Renal cortex interstitium (tissue), 11 donors: ENCODE results near the gene LZTR1. TPM values are rescaled to one million over a fixed set of nuclear protein-coding genes. Genes with fewer than 3 reads are reported as not detected.
"Not testable (repeated sequence)": the region's sequence is repeated elsewhere in the genome, so short reads cannot be mapped to it uniquely, and the experiment has no call there.

Source experiments
- DNase-seq, 11 donors: peaks; one replicate each; pipeline ENCODE4 v3.0.0-alpha.2; 2013; ENCODE audit warnings: low read depth in 9 of 11, low spot score in 4 of 11; ENCODE audit errors: extremely low read depth in 1 of 11
- polyA plus RNA-seq, 3 donors: library from polyadenylated mRNA; unstranded; fragments of 120-200 nt; gene quantifications; one replicate each; pipeline ENCODE4 v1.2.1, GENCODE V29; 2013; ENCODE audit not compliant: insufficient read length in 3 of 3

LZTR1 gene
- polyA plus RNA-seq, 3 donors = 44.4 to 64.1 (median 50.3) TPM

DNA sequence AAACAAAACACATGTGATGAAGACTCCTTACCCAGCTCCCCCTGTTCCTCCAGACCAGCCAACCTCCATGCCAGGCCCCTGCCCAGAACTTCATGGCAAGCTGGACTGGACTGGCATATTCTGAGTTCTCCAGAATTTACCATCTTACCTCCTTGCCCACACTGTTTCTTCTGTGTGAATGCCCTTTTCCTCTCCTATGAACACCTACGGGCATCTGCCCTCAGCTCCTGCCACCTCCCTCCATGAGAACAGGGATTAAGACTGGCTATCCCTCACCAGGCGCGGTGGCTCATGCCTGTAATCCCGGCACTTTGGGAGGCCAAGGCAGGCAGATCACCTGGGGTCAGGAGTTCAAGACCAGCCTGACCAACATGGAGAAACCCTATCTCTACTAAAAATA, 21.5 kb upstream of the LZTR1 start:
- no peak for DNase-seq

DNA sequence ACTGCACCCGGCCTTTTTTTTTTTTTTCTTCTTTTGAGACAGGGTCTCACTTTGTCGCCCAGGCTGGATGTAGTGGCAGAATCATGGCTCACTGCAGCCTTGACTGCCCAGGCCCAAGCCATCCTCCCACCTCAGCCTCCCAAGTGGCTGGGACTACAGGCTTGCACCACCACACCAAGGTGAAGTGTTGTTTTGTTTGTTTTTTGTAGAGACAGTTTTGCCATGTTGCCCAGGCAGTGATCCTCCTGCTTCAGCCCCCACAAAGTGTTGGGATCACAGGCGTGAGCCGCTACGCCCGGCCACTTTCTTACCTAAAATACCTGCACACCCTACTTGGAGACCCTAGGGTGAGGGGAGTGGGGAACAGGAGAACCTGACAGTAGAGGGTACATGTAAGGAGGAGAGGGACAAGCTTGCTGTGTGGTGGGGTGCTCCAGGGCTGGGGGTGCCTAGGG, 19.6 kb upstream of the LZTR1 start:
- no peak for DNase-seq

DNA sequence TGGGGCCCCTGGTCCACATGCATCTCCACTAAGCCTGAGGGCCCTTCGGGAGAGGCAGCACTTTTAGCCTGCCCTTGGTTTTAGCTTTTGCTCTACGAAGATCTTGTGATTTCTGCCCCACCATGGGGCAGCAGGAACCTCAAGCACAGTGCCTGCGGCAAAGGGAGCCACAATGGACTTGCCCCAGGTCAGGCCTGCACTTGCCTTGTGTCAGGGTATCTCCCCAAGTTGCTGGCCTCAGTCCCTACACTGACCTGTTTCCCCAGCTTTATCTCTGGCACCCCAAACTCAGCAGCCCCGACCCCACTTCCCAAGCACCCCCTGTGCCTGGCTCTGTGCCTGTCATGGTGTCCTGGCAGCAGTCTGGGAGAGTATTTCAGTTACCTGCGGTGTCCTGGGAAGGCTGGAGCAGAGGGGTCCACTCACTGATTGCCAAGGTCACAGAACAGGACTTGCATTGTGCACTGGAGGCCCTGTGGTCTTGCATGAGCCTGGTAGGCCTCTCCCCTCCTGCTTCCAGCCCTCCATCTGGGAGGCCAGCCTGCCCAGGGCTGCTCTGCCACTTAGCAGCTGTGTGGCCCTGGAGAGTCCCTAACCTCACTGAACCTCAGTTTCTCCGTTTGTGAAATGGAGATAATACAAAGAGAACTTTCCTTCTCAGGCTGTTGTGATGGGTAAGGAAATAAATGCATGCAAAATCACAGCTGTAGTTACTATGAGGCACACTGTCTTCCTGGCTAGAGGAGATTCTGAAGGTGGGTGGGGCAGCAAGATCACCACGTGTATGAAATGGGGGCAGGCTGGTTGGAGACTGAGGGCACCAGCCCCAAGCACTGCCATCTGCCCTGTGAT, 18.7 kb upstream of the LZTR1 start:
- no peak for DNase-seq

DNA sequence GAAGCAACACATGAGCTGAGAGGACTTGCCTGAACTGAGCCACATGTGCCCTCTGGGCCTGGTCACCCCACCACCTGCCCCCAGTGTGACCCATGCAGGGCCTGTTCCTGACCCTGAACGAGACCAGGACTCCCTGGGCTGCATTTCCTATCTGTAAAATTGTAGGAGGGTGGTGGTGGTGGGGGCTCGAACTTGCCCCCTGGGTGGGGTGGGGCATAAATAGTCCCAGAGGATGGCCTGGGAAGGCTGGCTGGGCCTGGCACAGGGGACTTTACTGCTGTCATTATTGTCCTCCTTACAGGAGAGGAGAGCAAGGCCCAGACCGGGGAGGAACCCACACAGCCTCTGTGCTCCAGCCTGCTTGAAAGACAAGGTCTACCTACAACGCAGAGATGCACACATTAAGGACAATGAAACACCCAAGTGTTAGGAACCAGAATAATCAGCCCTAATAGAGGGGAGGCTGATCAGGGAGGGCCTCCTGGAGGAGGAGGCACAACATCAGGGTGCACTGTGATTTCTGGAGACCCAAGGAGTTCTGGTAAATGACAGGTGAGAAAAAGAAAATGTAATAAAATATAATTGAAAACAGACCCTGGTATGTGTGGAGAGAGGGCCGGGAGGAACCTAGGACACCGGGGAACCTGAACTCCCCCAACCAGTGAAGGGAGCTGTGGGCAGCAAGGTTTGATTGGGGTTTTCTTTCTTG, 17.9 kb upstream of the LZTR1 start:
- DNase-seq = no peak

GRCh38 chr22:20964799-20965103, 17.3 kb upstream of the LZTR1 start:
- DNase-seq = no peak

DNA sequence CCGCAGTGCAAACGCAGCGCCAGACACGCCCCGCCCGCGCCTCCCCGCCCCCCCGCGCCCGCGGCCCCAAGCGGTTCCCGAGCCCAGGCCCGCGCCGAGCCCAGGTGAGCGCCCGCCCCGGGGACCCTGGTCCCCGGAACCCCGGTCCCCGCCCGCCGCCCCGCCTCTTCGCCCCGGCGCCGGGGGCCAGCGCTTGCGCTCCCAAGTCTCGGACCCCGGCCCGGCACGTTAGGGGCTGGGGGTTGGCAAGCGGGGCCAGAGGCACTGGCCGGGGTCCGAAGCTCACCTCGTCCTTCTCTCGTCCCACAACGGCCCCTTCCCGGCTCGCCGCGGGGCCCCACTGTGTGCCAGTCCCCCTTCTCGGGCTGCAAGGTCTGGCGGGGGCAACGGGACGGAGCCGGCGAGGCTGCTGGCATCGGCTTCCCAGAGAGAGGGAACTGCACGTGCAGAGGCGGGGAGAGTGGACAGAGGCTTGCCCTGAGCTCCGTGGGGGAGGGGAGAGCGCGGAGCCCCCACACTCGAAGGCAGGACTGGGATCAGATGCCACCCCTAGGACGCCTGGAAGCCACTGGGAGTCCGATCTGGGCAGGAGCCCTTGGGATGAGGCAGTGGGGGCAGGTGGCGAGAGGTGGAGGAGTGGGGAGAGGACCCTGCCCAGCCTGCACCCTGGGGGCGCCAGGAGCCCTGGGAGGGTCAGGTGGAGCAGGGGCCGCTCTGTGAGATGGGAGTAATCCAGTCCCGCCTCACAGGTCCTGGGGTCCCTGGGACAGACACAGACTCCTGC, 16.8 kb upstream of the LZTR1 start:
- no peak for DNase-seq

DNA sequence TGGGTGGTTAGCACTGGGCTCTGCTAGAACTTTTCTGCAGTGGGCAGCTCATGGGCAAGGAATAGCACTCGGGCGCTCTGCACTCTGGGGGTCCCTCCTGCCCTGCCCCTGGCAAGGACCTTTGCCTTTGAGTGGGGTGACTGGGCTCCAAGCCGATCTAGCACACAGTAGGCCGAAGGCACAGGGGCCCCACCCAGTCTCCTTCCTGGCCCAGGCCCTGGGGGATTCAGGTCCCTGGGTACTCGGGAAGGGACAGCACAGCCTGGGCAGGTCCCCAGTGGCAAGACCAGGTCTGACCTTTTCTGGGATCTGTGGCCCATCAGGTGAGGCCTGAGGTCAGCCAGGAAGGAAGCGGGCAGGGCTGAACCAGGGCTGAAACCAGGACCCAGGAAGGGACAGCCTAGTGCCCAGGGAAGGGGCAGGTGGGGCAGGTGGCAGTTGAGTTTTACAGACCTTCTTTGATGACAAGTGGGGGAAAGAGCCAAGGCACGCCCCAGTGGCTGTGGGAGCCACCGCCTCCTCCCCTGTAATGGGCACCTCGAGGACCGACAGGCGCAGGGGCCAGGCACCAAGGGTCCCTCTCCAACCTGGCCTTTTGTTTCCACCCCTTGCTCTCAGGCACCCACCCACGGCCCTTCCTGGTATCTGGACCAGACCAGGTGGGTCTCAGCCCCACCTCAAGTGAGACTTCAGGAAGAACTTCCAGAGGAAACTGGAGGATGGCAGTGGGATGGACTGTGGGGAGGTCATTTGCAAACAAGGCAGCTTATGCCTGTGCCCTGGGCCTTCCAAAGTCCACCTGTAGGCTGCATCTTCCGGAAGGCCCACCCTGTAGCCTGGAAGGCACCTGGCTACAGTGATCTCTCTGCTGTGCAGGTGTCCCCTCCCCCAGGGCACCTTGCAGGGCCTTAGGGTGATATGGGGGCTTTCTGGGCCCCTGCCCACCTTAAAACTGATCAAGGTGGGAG, 15.9 kb upstream of the LZTR1 start:
- DNase-seq = no peak

DNA sequence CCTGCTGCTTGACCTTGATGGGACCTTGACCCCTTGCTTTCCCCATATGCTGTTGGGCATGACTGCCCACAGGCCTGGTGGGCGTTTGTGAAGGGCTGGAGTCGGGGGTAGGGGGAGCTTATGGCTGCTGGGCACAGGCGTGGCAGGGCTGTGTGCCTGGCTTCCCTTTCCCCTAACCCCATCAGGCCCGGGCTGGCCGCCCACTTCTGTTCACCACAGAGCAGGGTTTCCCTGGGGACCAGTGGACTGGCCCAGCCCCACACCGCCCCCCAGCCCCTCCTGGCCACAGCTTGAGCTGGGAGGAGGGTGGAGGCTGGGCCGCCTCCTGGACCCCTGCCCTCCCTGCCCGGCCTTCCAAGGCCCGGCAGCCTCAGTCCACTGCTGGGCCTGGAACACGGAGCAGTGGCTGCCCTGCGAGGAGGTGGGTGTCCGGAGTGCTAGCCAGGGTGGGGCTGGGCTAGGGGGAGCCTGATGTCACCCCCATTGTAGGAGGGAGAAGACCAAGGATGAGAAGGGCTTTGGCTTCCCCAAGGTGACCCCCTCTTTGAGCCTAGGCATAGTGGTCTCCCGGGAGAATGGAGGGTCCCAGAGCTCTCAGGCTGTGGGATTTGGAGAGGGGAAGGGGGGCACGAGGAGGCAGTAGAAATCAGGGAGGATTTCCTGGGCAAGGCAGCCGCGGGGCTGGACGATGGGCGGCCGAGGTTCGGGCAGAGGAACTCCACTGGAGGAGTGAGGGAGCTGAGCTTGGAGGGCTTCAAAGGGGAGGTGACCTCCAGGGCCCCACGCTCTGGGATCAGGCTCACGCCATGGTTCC, 15.0 kb upstream of the LZTR1 start, which contains the start of gene AIFM3:
TSS of gene AIFM3 (plus strand) at position 373 of the 814 bp plus-strand sequence. CDS start 690 bp downstream, outside the sequence.
- no peak for DNase-seq

DNA sequence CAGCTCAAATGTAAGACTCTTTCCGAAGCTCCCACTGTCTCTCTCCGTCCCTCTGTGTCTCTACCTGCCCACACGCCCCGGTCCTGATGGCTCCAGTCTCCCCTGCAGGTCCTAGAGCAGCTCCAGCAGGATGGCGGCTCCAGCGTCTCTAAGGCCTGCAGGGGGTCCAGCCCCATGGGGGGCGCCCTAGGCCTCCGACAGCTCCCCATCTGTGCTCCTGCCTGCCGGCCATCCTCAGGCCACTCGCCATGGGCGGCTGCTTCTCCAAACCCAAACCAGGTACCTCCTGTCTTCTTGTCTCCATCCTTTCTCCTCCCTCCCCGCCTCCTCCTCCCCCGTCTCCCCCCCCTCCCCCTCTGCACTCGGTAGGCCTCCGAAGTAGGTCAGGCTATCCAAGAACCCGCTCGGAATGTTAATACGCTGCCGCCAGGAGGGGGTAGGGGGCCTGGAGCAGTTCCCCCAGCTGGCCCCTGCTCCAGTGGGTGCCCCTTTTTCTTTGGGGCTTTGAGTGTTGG, 14.3 kb upstream of the LZTR1 start:
- DNase-seq = no peak

DNA sequence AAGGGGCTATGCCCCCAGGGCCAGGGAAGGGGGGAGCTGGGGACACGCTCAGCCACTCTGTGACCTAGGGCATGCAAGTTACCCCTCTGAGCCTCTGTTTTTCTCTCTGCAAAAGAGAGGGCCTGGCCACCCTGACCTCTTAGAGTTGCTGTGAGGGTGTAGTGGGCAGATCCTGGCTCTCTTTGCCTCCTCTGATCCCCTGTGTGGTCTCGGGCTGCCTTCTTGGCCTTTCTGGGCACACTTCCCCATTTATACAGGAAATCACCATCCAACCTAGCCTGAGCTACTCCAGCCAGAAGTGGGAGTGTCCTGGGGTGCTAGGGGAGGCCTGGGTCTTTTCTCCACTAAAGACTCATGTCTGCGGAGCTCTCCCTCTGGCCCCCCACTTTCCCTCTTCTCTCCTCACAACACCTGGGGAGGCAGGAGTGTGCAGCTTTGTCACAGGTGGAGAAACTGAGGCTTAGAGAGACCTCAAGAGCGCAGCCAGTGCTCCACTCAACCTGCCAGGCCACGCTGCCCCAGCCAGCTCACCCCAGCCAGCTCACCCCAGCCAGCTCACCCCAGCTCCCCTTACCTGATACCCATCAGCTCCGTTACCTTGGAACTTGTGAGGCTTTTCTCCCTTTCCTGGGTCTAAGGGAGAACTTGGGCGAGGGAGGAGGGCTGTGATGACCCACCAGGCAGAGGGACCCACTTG, 13.7 kb upstream of the LZTR1 start:
- no peak for DNase-seq

GRCh38 chr22:20970939-20971657, 11.0 kb upstream of the LZTR1 start:
- no peak for DNase-seq

GRCh38 chr22:20972014-20972694, 9.9 kb upstream of the LZTR1 start:
- DNase-seq = not testable (repeated sequence)

GRCh38 chr22:20972933-20973577, 9.0 kb upstream of the LZTR1 start:
- DNase-seq = no peak

- DNase-seq = no peak
Observed at GRCh38 chr22:20973634-20974286, 8.3 kb upstream of the LZTR1 start.
